Astrocyte of the spinal cord (primary cell): ENCODE results near the gene AKAP8L.
A peak's percentile ranks its signal among the peaks of the same experiment; 100 is the strongest.

ENCODE experiments used
- DNase-seq: peaks from one replicate; pipeline ENCODE4 v3.0.0; 2011; ENCODE audit warnings: low read depth, low spot score
- H3K4me3 ChIP-seq: 2 replicates; pipeline ENCODE4 v1.5.1; 2011; ENCODE audit warnings: low read depth, mild to moderate bottlenecking, low read length, moderate library complexity
- in situ Hi-C: cut with HindIII; loops from 2 replicates; pipeline ENCODE4 v1.10.0; 2017; ENCODE audit warnings: low sequenced_read_pairs
- TF ChIP-seq, protein P1 (sequence below): IDR thresholded peaks from 2 replicates; pipeline ENCODE4 v1.5.1; 2012; ENCODE audit warnings: low read depth, mild to moderate bottlenecking, low read length, inconsistent platforms

Gene AKAP8L

DNA sequence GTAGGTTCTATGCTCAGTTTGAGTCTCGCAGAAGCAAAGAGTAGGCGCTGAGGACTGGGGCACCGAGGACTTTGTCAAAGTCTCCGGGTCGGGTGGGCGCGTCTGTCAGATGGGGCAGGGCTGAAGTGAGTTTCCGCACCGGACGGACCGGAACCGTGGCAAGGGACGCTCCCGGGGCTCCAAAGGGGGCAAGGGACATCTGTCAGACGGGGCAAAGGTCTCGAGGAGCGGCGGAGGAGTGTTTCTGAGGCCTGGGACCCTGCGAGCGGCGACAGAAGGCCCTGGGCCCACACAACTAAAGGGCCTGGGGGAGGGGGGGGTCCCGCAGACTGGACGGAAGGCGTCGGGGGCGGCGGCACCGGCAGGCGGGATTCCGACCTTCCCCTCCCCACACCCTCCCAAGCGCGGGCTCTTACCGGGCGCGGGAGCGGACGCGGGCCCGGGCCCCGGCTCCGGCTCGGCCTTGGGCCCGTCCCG lies 13.3 kb upstream of the AKAP8L start:
- peak overlapping the region; percentile 82 for H3K4me3 ChIP-seq
- no peak for DNase-seq
- in situ Hi-C loops: no loop called here
- TF ChIP-seq, protein P1, sequence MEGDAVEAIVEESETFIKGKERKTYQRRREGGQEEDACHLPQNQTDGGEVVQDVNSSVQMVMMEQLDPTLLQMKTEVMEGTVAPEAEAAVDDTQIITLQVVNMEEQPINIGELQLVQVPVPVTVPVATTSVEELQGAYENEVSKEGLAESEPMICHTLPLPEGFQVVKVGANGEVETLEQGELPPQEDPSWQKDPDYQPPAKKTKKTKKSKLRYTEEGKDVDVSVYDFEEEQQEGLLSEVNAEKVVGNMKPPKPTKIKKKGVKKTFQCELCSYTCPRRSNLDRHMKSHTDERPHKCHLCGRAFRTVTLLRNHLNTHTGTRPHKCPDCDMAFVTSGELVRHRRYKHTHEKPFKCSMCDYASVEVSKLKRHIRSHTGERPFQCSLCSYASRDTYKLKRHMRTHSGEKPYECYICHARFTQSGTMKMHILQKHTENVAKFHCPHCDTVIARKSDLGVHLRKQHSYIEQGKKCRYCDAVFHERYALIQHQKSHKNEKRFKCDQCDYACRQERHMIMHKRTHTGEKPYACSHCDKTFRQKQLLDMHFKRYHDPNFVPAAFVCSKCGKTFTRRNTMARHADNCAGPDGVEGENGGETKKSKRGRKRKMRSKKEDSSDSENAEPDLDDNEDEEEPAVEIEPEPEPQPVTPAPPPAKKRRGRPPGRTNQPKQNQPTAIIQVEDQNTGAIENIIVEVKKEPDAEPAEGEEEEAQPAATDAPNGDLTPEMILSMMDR: no peak

DNA sequence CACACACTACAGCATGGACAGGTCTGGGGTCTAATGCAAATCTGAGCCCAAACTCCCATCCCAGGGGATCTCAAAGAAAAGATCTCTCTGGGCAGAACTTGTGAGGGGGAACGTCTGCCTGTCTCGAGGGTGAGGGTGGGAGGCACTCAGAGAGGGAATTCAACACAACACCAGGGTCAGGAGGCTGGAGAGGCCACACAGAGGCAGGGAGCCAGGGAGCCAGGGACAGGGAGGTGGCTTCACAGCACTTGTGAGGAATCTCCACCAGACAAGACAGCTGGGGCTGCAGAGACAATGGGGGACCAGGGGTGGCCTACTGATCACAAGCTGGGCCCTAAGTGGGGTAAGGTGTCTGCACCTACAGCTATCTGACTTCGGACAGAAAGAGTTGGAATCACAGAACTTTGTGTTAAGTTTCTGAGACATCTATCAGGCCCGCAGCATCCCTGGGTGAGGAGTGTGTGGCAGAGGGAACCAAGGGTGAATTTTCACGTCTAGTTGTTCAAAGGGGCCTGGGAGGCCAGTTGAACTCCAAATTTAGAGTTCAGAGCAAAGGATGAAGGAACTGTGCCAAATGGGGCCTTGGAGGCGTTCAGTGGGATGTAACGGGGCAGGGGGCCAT lies 12.7 kb upstream of the AKAP8L start:
- in situ Hi-C loops: no loop called here
- H3K4me3 ChIP-seq: peak overlapping the region; percentile 82
- DNase-seq: no peak
- TF ChIP-seq, protein P1: no peak

DNA sequence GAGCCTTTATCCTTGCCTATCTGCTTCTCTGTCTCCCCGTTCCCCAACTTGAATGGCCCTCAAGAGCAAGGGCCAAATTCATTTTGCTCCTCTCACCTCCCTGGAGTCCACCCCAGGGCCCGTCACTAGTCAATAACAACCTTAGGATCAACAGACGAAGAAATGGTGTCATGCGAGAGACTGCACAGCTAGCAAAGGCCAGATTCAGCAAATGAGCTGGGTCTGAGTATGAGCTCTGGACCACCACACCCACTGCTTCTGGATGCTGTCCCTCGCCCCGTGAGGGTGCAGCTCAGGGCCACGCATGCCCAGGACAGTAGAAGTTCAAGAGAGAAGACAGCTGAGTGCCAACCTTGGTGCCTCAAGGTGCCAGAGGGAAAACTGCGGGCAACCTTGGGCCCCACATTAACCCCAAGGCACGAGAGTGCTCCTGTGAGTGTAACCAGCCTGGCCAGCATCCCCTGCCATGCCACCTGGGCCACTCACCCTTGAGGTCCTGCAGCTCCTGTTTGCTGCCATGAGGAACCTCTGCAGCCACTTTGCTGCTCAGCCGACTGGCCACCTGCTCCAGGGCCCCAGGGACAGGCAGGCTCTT lies 11.8 kb upstream of the AKAP8L start:
- H3K4me3 ChIP-seq: no peak overlapping the region
- TF ChIP-seq, protein P1: no peak
- DNase-seq: no peak
- in situ Hi-C loops: no loop called here

DNA sequence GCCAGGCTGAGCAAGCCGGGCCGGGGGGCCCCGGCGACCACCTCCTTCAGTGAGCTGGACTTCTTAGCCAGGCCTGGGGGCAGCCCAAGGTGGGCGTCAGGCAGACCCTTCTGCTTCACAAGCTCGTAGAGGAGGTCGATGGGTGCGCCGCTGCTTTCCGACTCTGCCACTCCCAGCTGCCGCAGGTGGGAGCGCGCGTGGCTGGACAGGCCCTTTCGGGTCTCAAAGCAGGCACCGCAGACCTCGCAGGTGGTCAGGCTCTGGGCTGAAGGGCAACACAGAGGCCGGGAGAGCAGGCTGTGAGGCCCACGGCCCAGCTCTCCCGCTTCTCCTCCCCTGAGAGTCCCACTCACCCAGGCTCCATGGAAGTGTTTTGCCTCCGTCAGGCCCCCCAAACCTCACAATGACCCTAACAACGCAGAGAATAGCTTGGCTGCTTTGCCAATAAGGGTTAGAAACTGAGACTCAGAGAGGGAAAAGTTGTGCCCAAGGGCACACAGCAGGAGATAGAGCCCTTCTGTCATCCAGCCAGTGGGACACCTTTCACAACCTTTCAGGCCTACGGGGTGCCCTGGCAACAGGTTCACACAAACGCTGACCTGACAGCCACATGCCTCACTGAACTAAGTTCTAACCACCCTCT lies 11.2 kb upstream of the AKAP8L start:
- no peak overlapping the region for H3K4me3 ChIP-seq
- no peak for DNase-seq
- TF ChIP-seq, protein P1: no peak

DNA sequence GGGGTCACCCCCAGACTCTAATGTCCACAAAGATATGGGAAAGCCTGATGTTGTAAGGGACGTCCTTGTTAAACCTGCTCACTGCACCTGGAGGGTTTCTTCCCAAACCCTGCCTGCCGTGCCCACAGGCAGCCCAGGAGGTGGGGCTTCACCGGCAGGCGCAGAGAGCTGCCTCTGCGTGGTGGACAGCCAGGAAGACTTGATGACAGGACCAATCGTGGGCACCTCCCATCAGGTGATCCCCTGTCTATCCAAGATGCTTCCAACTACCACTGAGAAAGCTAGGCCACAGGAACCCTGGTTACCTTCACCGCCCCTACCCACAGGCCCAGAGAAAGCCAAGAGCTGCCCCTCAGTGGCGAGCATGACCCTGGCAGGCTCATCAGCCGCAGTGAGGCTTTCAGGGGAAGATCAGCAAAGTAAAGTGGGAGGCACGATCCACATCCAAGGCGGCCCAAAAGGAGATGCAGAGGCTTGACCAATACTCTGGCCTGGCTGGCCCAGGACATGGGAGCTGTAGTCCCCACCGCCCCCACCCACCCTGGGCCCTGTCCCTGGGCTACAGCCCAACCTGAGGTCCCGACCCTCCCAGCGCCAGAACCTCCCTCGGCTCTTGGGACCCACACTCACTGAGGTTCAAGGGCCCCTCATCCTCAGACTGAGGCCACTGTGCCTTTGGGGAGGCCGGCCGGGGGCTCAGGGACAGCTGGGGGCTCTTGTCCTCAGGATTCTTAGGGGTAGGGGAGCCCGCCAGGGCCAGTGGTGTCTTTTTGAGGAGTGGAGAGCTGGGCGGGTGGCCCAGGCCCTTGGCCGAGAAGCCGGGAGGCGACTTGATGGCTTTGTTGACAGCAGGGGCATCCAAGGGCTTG lies 10.4 kb upstream of the AKAP8L start:
- TF ChIP-seq, protein P1: no peak
- no peak for DNase-seq
- in situ Hi-C loops: no loop called here
- H3K4me3 ChIP-seq: no peak overlapping the region

More for the DNA sequence above, 11.2 kb upstream of the AKAP8L start:
- in situ Hi-C loops: no loop called here

DNA sequence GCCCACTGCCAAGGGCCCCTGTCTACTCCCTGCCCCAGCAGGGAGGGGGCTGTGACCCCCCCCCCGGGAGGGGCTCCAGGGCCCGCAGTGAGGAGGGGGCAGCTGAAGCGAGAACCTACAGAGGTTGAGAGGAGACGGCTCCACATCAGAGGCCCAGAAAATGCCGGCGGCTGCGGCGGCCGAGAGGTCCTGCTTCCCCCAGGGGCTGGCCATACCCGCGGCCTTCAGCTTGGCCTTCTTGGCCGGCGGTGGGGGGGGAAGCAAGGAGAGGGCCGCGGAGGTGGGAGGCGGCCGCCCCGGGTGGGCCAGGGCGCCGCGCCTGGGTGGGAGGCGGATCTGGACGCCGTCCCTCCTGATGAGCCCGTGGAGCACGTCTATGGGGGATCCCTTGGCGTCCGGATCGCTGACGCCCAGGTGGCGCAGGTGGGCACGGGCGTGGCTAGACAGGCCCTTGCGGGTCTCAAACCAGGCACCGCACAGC lies 9.2 kb upstream of the AKAP8L start:
- in situ Hi-C loops: no loop called here
- H3K4me3 ChIP-seq: no peak overlapping the region
- TF ChIP-seq, protein P1: no peak
- DNase-seq: no peak
